HG02943 (cell line): ENCODE measurements around the gene CUX1.

Source experiments
- ATAC-seq: cut with Tn5 transposase; IDR thresholded peaks from one replicate; pipeline ENCODE4 v1.9.1; 2021; ENCODE audit warnings: mild to moderate bottlenecking, low read depth, moderate library complexity; ENCODE audit not compliant: unreplicated experiment

Gene CUX1

GRCh38 chr7:102271158-102271798 lies 453.9 kb downstream of the CUX1 start:
- no peak for ATAC-seq

DNA sequence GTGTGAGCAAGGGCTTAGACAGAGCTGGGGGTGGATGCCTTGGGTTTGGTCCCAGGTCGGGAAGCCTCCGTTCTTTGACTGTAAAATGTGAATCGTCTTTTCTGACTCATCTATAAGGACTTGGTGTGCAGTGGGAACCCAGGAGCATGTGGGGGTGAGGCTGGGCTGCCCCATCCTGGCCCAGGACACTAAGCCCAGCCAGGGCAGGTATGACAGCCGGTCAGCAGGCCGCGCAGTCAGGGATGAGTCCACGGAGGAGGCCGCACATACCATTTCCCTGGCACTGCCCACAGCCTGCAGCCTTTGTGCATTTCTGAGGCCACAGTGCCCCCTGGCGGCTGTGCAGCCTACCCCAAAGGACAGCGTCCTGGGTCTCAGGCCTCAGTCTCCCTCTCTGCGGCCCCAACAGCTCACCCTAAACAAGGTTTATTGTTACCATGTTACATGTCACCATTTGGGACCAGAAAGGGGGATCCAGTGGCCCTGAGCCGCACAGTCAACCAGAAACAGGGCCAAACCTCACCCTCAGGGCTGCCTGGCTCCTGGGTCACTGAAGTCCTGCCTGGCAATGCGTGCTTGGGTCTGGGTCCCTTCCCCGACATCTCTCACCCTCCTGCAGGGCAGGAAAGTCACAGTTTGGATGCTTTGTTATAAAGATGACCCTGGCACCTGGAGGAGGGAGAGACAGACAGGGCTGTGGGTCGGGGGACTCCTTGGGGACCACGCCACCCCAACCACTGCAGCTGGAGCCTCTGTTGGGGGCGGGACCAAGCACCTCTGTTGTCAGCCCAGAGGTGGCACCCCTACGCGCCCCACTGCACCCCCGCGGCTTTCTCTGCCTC lies 454.9 kb downstream of the CUX1 start:
- no peak for ATAC-seq

DNA sequence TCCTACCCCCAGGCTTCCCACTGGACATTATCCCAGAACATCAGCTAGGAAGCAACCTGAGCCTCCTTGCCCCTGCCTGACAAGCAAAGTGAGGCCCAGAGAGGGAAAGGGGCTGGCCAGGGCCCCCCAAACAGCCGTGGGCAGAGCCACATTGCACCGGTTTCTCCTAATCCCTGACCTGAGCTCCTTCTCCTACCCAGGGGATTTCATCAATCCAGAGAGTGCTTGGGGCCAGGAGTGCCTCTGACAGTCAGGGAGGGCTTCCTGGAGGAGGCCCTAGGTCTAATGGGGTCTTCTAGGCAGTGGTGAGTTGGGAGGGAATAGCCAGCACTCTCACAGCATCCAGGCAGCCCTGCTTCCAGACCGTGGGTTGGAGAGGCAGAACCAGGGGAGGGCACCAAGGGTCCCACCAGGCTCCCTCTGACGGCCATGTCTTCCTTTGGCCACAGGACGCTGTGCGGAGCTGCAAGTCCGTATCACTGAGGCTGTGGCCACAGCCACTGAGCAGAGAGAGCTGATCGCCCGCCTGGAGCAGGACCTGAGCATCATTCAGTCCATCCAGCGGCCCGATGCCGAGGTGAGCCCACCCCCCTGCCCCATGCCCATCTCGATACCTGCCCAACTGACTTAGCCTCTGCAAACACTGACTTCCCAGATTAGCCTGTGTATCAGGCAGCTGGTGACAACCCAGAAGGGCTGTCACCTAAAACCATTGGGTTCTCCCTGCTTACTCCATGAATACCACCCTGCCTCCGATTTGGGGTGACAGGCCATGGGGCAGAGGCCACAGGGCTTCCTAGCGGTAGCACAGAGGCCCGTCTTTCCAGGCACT lies 455.7 kb downstream of the CUX1 start:
- no peak for ATAC-seq

DNA sequence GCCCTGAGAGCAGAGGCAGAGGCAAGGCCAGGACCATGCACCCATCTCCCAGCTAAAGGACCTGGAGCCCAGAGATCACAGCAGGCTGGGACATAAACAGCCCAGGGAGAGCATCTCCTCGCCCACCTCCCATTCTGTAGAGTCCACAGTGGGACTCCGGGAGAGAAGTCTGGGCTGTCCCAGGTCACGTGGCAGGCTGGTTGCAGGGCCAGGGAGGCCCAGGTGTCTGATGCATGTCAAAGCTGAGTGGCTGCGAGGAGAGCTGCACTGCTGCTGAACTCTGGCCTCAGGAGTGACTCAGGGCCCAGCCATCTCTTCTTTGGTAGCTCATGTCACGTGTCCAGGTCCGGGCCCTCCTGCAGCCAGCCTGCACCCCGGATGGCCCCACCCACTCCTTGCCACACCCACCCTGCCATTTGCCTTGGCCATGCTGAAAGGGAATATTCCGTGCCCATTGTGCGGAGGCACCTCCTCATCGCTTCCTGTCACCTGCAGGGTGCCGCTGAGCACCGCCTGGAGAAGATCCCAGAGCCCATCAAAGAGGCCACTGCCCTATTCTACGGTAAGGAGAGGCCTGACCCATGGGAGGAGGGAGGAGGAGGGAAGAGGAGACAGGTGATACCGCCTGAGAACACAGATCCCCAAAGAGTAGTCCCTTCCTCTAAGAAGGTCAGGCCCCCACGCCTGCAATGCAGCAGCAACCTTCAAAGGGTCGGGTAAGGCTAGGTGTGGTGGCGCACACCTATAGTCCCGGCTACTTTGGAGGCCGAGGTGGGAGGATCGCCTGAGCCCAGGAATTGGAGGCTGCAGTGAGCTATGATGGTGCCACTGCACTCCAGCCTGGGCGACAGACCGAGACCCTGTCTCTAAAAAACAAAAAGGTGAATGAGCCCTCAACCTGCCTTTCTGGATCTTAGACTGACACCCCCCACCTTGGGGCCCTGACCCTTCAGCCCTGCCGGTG lies 456.6 kb downstream of the CUX1 start:
- no peak for ATAC-seq

DNA sequence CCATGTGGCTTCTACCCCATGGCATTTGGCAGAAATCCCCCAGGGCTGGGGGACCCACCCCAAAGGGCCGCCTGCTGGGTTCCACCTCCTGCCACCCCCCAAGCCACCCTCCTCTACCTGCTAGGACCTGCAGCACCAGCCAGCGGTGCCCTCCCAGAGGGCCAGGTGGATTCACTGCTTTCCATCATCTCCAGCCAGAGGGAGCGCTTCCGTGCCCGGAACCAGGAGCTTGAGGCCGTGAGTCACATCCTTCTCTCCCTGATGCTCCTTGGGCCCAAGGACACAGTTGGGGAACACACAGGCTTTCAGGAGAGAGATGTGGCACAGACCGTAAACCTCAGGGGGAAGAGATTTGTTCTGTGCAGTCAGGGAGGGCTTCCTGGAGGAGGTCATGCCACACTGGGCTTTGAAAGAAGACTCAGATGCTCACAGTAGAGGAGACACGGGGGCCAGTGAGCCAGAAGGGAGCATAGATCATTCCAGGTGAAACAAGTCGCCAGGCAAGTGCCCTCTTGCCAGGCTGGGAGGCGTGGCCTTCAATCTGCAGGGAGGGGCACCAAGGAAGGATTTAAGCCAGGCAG lies 457.8 kb downstream of the CUX1 start:
- no peak for ATAC-seq

DNA sequence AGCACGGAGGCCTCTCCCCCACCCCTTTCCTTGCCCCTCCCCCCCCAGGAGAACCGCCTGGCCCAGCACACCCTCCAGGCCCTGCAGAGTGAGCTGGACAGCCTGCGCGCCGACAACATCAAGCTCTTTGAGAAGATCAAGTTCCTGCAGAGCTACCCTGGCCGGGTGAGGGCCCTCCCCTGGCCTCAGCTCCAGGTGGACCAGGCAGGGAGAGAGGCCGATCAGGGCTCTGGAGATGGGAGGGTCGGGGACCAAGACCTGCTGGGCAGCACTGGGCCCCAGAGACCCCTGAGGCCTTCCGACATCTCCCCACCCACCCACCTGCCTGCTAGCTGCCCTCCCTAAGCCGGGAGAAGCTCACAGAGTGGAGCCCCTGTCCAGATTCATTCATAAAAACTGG lies 460.5 kb downstream of the CUX1 start:
- no peak for ATAC-seq

- ATAC-seq, result no peak
Measured at GRCh38 chr7:102279537-102280400, 462.3 kb downstream of the CUX1 start.

GRCh38 chr7:102280521-102280920 lies 463.1 kb downstream of the CUX1 start:
- ATAC-seq, result no peak

GRCh38 chr7:102281785-102282184 lies 464.4 kb downstream of the CUX1 start:
- ATAC-seq, result no peak

DNA sequence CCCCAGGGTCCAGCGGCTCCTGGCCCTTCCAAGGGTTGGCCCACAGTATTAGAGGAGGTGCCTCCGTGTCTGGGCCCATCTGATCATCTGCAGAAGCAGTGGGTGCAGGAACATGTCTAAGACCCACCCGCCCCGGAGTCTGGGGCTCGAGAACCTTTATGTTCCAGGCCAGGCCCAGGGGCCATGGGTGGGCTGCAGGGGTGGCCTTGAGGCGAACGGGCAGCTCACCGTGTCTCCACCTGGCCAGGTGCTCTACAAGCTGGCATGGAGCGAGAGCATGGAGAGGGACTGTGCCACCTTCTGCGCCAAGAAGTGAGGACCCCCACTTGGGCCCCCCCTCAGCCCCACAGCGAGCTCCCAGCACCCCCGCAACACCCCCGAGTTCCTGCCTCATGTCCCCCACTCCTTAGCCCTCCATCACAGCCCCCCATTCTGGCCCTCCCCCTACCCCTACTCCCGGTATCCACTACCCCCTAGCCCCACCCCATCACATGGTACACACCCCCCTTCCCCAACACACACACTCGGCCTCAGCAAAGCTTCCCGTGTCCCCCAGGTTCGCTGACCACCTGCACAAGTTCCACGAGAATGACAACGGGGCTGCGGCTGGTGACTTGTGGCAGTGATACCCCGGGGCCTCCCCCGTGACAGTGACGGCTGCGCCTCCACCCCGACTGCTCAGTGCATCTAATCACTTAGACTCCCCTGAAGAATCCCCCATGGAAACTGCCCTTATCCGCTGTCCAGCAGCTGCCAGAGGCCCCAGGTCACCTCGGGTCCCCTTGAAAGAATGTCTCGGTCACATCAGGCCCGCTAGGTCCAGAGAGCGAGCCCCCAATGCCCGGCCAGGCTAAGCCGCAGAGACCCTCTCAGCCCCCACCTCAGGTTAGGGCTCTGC lies 465.3 kb downstream of the CUX1 start:
- no peak for ATAC-seq

DNA sequence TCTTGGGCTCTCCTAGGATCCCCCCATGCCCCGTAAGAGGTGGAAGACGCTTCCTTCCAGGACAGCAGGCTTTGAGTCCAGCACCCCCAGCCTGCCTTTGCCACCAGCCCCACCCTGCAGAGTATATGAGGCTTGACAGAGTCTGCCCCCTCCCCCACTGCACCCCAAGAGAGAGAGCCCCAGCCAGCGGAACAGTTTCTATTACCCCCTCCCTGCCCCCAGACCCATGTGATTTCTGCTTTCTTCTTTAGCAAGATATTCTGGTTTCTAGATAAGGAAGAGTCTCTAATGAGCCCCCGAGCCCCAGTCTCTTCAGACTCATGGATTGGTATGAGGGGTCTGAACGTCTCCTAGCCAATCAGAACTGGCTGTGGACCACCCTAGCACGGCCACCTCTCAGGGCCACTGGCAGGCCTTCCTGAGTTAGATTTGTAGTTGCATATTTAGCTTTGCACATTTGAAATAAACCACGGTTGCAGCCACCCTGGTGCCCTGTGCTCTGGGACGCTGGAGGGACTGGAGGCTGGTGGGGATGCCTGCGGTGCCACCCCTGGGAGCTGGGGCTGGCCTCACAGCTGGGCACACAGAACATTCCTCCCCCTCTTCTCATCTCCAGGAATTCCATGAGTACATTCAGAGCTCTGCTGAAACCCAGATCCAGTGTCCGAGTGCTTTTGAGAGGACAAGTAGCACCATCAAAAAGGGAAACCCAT lies 466.2 kb downstream of the CUX1 start:
- no peak for ATAC-seq

DNA sequence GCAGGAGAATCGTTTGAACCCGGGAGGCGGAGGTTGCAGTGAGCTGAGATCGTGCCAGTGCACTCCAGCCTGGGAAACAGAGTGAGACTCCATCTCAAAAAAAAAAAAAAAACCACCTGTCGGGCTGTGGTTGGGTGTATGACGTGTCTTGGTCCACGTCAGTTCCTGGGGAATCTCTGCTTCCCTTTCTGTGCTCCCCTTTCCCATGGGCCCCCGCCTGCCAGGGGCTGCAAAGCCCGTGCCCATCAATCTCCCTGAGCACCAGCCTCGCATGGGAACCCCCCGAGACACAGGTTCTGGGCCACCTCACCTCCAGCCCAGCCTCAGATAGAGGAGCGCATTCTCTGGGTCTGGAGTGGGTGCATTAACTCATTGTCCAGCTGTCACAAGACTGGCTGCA lies 467.0 kb downstream of the CUX1 start:
- no peak for ATAC-seq

GRCh38 chr7:102284891-102285539 lies 467.6 kb downstream of the CUX1 start:
- ATAC-seq, result no peak

GRCh38 chr7:102285540-102286236 lies 468.3 kb downstream of the CUX1 start:
- ATAC-seq, result no peak

DNA sequence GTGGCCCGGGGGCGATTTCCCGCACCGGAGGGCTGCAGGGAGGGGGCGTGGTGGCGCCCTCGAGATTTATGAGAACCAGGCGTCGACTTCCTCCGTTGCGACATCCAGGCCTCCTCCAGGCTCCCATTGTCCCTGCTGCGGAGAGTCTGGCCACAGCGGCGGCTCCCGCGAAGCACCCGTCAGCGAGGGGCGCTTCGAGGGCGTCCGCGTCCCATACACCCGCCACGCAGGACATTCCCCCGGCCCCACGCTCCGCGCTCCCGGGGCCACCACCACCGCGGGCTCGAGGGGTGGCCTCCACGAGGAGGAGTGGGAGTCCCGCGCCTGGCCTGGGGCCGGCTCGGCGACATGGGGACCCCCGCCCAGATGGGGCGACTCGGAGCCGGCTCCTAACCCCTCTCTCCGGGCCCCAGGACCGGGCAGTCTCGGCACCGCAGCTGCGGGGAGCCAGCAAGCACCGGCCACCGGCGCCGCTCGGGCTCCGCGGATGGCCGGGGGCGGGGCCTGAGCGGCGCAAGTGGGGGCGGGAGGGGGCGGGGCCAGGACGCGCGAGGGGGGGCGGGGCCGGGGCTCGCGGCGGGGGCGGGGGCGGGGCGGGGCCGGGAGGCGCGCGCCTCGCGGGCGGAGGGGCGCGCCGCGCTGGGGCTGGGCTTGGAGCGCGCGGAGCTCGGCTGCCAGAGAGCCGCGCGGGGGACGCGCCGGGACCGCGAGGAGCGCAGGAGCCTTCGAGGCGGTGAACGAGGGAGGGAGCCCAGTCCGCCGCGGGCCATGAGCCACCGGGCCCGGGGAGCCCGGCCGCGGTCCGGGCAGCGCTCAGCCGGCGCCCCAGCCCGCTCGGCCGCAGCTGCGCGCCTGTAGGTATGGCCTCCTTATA lies 469.0 kb downstream of the CUX1 start, which contains the start of gene SH2B2:
Gene SH2B2 (plus strand): TSS at position 632 of the 874 bp plus-strand sequence. CDS start 13,683 bp downstream, outside the sequence.
- ATAC-seq, result no peak
